HG03175 (cell line): ENCODE measurements around the gene PIGO.

Experiments
- ATAC-seq: cut with Tn5 transposase; IDR thresholded peaks from one replicate; pipeline ENCODE4 v1.9.1; 2021; ENCODE audit warnings: mild to moderate bottlenecking, moderate library complexity; ENCODE audit not compliant: unreplicated experiment

The PIGO gene

GRCh38 chr9:35096035-35096849, at the start of gene PIGO:
Gene PIGO, minus strand, starts transcription at chr9:35096591. Its CDS starts 1,026 bp downstream, at chr9:35095565.
- ATAC-seq, result peak; percentile 92

- ATAC-seq, result no peak
Measured at GRCh38 chr9:35142037-35142436, 45.6 kb upstream of the PIGO start.

- no peak for ATAC-seq
Measured at GRCh38 chr9:35140093-35140492, 43.7 kb upstream of the PIGO start.

GRCh38 chr9:35136866-35137265, 40.5 kb upstream of the PIGO start:
- ATAC-seq, result no peak

- no peak for ATAC-seq
Measured at GRCh38 chr9:35135988-35136387, 39.6 kb upstream of the PIGO start.

GRCh38 chr9:35134920-35135319, 38.5 kb upstream of the PIGO start:
- ATAC-seq, result no peak

- peak; percentile 56 for ATAC-seq
Measured at GRCh38 chr9:35116898-35117551, 20.6 kb upstream of the PIGO start.

- ATAC-seq, result no peak
Measured at GRCh38 chr9:35116539-35116897, 20.1 kb upstream of the PIGO start.

- ATAC-seq, result peak; percentile 63
Measured at GRCh38 chr9:35115680-35116538, 19.5 kb upstream of the PIGO start, which contains the start of gene ATOSB. Gene ATOSB, minus strand, starts transcription at chr9:35115862. Its CDS starts 7,588 bp downstream, at chr9:35108274.

GRCh38 chr9:35114840-35115628, 18.6 kb upstream of the PIGO start:
- no peak for ATAC-seq

- ATAC-seq, result no peak
Measured at GRCh38 chr9:35114113-35114839, 17.9 kb upstream of the PIGO start.

- no peak for ATAC-seq
Measured at GRCh38 chr9:35112257-35113020, 16.0 kb upstream of the PIGO start.

GRCh38 chr9:35111001-35111933, 14.9 kb upstream of the PIGO start:
- ATAC-seq, result peak; percentile 75

- no peak for ATAC-seq
Measured at GRCh38 chr9:35110327-35110761, 14.0 kb upstream of the PIGO start.

GRCh38 chr9:35108946-35109575, 12.7 kb upstream of the PIGO start:
- no peak for ATAC-seq

GRCh38 chr9:35108461-35108860, 12.1 kb upstream of the PIGO start:
- ATAC-seq, result no peak
